Measurements from ENCODE around the gene LAMA3.

LAMA3 gene

DNA sequence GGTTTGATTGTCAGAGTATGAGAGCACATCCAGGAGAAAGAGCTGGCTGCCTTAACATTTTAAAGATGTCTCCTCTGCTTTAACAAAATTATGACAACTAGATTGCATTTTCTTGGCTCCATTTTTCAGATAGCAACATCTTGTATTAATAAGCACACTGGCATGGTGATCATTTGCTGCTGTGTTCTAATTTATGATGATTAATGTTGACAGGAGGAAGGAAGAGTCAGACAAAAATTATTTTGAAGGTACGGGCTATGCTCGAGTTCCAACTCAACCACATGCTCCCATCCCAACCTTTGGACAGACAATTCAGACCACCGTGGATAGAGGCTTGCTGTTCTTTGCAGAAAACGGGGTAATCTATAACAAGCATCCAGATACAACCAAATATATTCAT lies 227.1 kb downstream of the LAMA3 start:
- no peak for DNase-seq

DNA sequence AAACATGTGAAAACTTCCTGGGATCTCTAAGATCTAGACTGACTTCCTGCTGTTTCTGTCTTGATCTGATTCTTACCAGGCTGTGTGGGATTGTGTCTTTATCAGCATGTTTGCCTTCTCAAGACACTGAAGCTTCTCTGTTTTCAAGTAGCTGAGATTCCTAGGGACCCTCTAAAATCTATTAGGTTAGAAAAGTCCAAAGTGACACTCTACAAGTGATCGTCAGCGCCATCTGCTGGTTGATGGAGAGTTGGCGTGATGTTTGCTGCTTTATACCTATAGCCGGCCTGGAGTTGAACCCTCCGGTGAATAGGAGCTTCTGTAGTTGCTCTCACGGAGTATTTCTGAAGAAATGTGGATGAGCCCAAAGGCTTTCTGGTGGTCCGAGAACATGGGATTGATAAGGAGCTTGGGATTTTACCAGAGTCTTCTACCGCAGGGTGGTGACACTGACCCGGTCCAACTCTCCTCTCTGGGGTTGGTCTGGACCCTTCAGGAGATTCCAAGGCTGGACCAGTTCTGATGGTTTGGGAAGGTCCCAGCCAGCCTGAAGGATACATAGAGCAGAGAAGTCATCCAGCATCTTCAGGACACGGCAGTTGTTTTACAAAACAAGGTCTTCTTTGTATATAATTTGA lies 229.3 kb downstream of the LAMA3 start:
- peak; percentile 73 for DNase-seq

DNA sequence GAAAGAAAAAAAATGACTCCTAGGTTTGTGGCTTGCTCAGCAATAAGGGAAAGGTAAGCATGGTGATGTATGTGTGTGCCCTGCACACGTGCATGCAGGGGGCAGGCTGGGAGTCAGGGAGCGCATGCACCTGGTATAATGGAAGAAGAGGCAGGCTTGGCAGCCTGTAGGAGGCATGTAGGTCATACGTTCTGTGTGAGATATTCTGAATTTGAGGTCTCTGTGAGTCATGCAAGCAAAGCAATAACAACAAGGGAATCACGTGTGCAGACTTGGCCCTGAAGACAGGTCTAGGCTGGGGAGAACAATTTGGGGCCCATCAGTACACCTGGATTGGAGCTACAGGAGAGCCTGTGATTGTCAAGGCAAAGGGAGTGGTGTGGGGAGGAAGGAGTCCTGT lies 230.8 kb downstream of the LAMA3 start:
- no peak for DNase-seq

DNA sequence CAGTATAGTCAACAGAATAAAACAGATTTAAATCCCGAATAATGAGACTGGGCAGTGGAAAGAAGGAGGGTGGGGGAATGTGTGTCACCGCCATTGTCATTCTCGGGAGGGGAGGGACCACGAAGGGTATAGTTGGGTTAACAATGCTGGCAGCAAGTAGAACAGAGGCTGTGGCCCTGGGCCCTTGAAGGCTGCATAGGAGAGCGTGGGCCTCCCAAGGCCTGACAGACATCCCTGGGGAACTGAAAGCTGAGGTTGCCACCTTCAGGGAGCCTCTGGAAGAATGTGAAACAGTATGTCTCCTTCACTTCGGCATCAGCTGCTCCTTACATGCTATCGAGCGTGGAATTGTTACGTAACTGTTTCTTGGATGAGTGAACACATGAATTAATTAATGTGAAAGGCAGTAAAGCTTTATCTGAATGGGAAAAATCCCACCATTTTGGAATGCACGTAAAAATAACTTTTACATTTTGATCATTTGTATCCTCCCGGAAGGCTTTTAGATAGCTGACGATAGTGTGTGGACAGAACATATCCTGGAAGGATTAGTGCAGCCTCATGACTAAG lies 232.5 kb downstream of the LAMA3 start:
- no peak for DNase-seq

DNA sequence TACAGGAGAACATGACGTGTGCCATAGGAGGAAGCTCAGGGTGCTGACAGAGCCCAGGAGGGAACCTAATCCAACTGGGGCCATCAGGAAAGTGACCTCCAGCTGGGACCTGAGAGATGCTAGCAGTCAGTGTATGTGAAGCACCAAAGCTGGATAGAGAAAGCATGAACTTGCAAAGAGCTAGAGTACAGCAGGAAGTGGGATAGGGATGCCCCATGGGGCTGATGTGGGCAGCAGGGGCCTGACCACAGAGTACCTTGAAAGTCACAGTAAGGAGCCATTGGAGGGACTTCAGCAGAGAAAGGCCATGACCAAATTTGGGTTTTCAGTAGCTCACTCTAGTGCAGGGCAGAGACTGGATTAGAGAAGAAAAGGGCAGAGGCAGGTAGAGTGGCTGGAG lies 233.7 kb downstream of the LAMA3 start:
- DNase-seq: no peak

DNA sequence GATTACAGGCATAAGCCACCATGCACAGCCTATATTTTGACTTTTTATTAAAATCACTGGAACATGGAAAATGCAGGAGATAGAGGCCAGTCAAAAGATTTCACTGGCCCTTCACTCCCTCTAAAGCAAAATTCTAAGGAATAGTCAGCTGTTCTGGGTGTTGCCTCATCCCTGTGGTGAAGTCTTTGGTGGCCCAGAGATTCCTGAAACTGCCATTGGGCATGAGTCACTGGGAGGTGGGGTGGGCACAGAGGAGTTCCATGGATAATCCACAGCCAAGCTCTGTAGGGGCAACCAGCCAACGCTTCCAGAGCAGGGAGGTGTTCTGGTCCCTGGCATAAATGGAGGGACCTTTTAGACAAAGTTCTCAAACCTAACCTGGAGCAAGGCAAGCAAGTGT lies 235.6 kb downstream of the LAMA3 start:
- DNase-seq: no peak

DNA sequence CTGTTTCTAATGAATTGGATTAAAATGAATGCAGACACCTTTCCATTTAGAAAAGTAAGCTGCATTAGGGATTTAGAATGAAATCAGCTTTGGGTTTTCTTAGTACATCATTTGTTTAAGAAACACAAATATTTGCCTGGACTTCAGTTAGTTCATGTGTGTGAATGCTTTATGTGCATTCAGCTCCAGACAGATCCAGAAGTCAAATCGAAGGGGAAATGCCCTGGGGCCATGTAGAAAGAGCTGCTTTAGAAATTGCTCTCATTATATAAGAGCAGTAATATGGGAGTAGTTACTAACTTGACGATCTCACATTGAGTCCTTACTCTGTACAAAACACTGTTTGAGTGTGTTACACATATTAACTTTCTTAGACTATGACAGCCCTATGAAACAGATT lies 237.3 kb downstream of the LAMA3 start:
- no peak for DNase-seq

DNA sequence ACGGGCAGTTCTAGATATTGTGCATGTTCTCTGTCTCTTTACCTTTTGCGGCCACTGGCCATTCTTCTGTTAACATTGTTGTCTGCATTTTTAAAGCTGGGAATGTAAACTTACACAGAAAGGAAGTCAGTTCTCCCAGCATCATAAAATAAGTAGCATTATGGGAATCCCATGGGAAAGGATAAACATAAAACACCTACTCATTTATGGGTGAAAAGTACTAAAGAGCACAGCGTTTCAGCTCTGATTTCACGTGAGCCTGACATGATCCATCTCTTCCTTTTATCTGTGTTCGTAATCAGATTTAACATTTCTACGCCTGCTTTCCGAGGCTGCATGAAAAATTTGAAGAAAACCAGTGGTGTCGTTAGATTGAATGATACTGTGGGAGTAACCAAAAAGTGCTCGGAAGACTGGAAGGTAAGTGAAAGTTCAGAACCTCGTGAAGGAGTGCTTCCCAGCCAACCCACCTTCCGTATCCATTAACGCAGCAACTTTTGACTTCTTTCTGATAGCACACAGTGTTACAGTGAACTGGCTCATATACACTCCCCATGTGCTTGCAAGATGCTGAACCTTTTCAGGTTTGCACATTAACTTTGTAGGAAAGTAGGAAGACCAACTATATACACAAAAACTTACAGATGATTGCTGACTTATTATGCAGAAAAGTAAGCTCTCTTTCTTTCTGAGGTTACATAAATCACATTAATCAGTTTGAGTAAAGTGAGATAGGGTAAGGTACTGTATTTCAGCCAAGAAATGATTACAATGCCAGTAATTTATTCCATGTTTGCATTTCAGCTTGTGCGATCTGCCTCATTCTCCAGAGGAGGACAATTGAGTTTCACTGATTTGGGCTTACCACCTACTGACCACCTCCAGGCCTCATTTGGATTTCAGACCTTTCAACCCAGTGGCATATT lies 238.8 kb downstream of the LAMA3 start:
- DNase-seq: no peak

DNA sequence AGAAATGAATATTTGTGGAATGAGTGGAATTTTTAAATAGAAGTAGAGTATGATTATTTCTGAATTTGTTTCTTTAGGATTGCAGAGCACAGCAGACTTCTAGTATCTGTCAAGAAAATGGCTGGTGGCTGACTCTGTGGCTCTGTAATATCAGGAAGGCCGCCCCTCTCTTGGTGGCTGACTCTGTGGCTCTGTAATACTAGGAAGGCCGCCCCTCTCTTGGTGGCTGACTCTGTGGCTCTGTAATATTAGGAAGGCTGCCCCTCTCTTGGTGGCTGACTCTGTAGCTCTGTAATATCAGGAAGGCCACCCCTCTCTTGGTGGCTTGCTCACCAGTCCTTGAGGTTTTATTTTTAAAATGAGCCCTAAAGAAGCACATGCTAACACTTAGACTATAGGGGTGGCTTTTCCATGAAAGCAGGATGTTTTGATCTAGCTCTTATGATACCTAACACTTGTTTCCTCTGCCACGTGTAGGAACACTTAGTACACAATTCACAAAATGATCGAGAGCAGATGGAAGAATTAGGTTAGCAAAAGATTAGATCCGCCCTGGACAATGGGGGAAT lies 240.2 kb downstream of the LAMA3 start:
- no peak for DNase-seq

DNA sequence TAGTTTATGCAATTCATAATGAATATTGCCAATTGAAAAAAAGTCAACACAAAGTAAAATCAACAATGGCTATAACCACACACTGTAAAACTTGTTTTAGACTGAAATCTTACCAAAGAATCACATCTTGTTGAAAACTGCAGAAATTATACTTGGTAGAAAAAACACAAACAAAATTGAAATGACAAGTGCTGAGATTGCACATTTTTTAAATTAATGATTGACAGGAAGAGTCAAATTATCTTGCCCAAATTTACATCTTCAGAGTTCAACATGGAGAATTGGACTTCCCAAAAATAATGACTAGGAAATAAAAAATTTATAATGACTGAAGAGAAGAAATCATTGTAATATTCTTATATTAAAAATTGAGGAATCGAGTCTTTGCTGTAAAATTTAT lies 240.7 kb downstream of the LAMA3 start:
- DNase-seq: no peak

DNA sequence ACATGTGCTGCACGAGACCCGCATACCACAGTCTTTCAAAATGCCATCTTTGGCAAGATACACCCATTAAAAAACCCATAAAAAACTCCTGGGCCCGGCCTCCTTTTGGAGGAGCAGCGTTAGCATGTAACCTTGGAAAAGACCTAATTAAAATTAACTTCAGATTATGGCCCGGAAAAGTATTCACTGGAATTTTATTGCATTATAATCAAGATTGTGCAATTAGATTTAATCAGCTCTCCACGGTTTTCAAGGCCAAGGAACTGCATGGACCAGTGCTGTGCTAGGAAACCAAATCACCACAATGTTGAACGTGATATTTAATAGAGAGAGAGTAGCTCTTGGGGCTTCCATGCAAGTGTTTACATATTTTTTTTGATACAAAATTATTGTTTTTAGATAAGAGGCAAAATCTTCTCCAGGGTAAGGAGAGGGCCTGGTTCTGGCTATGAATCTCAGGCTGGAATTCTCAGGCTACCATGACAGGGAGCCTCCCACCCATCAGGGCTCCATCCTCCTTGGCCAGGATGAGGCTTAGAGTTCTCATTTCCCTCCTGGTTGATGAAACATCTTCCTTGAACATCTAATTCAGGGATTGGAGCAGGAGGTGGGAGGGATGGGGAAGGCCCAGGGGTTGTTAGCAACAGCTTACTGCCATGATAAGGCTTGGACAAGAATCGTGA lies 243.3 kb downstream of the LAMA3 start:
- no peak for DNase-seq

DNA sequence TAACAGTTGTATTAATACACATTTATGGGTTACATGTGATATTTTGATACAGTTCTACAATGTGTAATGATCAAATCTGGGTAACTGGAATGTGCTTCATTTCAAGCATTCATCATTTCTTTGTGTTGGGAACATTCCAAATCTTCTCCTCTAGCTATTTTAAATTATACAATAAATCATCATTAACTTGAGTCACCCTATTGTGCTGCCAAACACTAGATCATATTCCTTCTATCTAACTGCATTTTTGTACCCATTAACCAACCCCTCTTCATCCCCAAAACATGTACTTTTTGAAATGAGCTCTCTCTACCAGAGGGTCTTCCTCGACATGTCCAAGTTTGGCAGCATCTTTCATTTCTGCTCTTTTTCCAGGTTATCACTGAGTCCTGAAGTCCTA lies 244.2 kb downstream of the LAMA3 start:
- no peak for DNase-seq

DNA sequence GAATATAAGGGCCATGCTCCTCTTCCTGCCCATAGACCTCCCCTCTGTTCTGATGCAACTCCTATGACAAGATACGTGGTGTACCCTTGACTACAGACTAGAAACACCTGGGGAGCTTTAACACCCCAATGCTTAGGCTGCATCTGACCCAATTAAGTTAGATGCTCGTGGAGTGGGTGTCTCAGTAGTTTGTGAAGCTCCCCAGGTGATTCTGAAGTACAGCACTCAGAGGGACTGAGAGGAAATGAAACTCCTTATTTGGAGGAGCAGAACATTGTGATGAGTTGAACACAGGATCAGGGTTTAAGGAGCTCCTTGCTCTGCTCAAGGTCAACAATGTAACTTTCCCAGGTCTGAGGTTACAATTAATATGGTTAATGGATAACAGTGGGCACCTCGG lies 245.0 kb downstream of the LAMA3 start:
- DNase-seq: no peak

DNA sequence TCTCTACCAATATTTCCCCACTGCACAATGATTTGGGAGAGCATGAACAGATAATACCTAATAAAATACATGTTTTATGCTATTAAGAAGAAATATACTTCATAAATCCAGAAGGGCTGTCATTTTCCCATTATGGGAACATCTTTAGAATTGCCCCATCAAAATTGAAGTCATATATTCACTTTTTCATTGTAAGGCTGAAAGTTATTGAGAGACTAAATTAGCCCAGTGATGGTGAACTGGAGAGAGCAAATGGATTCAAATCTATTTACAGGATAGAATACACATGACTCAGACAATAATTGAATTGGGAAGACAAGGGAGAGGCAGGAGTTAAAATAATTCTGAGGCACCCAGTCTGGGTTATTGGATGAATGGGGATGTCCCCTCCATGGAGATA lies 245.6 kb downstream of the LAMA3 start:
- no peak for DNase-seq

DNA sequence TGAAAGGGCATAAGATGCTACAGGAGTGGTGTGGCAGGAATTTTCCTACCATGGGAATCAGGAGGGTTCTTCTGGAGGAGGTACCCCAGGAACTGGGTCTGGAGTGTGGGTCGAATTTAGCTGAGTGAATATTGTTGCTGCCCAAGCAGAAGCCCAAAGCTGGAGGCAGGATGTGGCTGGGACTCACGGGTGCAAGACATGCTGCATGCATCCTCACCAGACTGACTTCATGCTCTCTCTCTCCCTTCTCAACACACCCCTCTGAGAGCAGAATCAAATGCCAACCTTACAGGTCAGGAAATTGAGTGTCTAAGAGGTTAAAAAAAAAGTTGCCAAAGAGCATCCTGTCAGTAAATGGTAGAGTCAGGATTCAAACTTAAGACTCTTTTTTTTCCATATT lies 246.6 kb downstream of the LAMA3 start:
- DNase-seq: no peak

DNA sequence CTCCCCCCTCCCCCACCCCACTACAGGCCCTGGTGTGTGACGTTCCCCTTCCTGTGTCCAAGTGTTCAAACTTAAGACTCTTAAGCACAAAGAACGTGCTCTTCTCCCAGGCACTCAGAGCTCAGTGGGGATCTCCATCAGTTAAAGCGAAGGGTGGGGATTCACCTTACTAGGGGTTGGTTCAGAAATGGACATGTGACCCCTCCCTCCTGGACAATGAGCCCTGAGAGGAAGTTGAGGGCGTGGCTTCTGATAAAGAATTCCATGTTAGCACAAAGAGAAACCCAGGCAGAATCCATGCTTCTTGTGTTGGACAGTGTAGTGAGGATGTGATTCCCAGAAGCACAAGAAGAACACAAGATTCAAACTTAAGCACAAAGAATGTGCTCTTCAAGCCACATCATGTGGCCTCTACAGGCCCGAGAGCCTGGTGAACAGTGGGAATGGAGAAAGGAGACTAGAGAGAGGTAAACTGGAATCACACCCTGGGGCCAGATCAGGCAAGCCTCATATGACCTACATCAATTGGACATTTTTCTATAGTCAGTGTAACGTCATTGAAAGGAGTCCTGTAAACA lies 247.2 kb downstream of the LAMA3 start:
- no peak for DNase-seq

DNA sequence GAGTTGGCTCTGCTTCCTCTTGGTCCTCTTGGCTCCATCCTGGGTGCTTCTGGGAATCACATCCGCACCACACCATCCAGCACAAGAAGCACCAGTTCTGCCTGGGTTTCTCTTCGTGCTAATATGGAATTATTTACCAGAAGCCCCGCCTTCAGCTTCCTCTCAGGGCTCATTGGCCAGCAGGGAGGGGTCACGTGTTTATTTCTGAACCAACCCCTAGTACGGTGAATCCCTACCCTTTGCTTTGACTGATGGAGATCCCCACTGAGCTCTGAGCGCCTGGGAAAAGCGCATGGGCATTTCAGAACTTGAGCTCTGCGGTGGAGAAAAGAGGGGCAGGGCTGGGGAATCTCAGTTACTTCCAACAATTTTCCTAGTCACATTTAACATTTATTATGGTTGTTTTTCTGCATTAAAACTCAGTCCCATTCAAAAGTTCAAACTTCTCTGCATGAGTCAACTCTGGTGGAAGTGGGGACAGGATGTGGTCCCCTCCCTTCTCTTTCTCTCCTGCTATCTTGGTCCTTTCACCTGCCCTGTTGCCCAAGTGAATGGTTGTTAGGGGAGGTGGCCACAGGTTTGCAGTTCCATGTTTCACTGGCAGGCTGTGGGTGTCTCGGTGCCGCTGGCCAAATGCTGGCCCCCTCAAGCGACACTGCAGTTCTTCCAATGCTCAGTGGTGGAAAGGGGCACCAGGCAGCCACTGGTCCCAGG lies 248.9 kb downstream of the LAMA3 start:
- no peak for DNase-seq

DNA sequence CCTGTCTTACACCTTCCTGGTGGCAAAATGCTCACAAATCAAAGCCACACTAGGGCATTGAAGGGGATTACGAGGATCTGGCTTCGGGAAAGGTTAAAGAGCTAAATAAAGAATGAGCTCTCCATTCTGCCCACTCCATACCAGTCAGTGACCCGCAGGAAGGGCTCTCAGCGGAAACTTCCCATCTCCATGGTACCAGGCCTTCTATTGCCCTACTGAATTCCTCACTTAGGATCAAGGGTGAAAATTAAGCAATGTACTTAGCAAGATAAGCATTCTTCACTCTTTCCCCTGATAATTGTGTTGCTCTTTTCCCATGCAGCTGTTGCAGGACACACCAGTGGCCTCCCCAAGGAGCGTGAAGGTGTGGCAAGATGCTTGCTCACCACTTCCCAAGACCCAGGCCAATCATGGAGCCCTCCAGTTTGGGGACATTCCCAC lies 249.7 kb downstream of the LAMA3 start:
- no peak for DNase-seq

DNA sequence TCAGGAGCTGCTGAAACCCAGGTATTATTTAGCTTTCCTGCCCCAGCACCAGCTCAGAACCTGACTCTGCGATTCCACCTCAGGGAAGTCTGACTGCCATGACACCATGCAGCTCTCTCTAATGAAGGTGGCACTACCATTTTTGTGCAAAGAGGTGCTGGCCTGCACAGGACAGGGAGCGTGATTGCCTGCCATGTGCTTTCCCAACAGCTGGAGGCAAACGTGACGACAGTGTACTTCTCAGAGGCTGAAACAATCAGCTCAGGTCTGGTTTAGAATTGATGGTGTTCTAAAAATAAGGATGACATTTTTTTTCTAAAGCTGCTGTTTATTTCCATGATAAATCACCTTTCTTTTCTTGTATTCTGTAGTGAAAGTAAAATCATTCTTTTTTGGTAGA lies 250.1 kb downstream of the LAMA3 start:
- DNase-seq: no peak

DNA sequence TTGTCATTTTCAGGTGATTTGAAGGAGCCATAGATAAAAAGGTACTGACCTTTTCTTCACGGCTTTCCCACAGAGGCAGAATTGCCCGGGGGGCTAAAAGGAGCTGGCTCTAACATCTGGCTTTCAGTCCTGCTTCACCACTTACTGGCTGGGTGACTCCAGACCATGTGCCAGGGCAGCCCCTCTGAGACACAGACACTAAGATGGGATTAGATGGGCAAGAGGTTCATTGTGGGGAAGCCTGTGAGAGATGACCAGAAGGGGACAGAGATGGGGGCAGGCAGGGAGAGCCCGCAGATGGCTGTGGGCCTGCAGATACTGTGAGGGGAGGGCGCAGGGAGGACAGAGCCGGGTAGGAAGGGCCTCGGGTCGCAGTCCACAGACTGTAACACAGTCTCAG lies 250.6 kb downstream of the LAMA3 start:
- no peak for DNase-seq

DNA sequence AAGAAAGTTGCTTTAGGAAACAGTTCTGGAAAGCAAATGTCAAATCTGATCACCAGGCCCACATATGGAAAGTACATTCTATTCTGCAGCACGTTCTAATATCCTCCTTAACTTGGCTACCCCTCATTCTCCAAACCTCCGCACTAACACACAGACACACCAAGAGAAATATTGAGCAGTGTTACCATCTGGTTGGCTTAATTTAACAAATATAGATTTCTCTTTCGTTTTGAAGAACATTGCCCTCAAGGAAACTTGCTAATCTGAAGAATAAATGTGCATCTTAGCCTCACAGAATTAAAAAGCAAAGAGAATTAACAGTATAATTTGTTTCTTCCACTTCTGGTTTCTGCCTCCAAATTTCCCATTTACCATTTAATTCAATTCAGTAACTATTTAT lies 252.5 kb downstream of the LAMA3 start:
- DNase-seq: no peak

DNA sequence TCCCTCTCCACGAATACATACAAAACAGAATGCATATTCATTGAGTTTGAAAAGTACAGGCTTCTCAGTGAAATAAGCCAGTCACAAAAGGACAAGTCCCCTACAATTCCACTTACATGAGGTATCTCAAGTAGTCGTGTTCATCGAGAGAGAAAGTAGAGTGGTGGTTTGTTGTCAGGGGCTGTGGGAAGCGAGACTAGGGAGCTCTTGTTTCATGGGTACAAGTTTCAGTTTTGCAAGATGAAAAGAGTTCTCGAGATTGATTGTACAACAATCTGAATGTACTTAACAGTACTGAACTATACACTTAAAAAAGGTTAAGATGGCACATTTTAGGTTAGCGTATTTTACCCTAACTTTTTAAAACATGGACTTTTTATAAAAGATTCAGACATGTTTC lies 253.9 kb downstream of the LAMA3 start:
- DNase-seq: no peak
